ENCODE measurements around the gene PTX4. TPM values are rescaled to one million over a fixed set of nuclear protein-coding genes. Genes with fewer than 3 reads are reported as not detected.

The PTX4 gene
- total RNA-seq, 1 donor from 2014 or later = 0.21 TPM

DNA sequence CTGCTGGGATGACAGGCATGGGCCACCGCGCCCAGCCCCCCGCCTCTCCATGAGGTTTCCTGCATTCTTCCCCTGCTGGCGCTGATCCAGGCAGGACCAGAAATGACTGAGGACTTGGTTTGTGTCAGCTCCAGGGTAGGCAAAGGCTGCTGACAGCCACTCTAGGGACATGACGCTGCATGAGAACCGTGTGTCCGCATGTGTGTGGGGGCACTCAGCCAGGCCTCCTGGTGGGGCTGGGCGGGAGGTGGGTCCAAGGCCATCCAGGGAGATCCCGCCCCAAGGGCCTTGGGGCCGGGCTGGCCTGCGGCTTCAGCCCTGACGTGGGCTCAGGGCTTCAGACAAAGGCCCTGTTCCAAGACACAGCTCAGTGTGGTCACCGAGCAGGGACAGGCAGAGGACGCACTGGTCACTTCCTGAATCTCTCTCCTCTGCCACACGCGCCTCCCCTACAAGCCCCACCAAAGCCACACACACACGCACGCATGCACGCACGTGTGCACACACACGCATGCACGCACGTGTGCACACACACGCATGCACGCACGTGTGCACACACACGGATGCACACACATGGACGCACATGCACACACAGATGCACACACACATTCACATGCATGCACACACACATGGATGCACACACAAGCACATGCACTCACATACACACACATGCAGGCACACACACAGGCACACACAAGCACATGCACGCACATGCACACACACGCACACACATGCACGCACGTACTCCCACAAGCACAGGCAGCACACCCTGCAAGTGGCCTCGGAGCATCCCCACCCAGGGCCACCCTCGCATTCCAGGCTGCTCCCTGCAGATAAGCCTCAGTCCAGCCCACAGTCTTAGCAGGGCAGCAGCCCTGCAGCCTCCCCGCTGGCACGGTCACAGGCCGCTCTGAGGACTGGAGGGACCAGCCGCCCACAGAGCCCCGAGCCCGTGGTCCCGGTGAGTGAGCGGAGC lies 39.4 kb upstream of the PTX4 start:
- TF ChIP-seq CTCF (IDR thresholded peaks at IDR 0.05; ENCODE audit: unreplicated experiment) = no peak
- Mint-ChIP-seq H3K36me3 (ENCODE audit: low read depth, unreplicated experiment) (peaks cover 4% of the 10 kb centered on the region), H3K27me3 (ENCODE audit: unreplicated experiment) (peaks cover 5% of the 10 kb centered on the region), H3K4me3 (ENCODE audit: unreplicated experiment) (peak overlapping the region; percentile 81), H3K27ac (ENCODE audit: unreplicated experiment) (peak overlapping the region; percentile 96), H3K4me1 (ENCODE audit: unreplicated experiment) (peaks cover 26% of the 10 kb centered on the region), H3K9me3 (ENCODE audit: unreplicated experiment) (no peaks in the 10 kb centered on the region)
- DNase-seq (ENCODE audit: low spot score) = no peak

GRCh38 chr16:1526608-1527555 lies 38.1 kb upstream of the PTX4 start:
- DNase-seq (ENCODE audit: low spot score) = no peak
- Mint-ChIP-seq H3K4me3 (ENCODE audit: unreplicated experiment) (no peak overlapping the region), H3K27ac (ENCODE audit: unreplicated experiment) (peak overlapping the region; percentile 67), H3K27me3 (ENCODE audit: unreplicated experiment) (peaks cover 6% of the 10 kb centered on the region), H3K36me3 (ENCODE audit: low read depth, unreplicated experiment) (peaks cover 4% of the 10 kb centered on the region), H3K4me1 (ENCODE audit: unreplicated experiment) (peaks cover 21% of the 10 kb centered on the region), H3K9me3 (ENCODE audit: unreplicated experiment) (no peaks in the 10 kb centered on the region)
- TF ChIP-seq CTCF (IDR thresholded peaks at IDR 0.05; ENCODE audit: unreplicated experiment) = no peak

GRCh38 chr16:1525871-1526607 lies 37.3 kb upstream of the PTX4 start:
- H3K4me1 Mint-ChIP-seq (ENCODE audit: unreplicated experiment) = peaks cover 18% of the 10 kb centered on the region
- peaks cover 6% of the 10 kb centered on the region for H3K27me3 Mint-ChIP-seq (ENCODE audit: unreplicated experiment)
- TF ChIP-seq CTCF (IDR thresholded peaks at IDR 0.05; ENCODE audit: unreplicated experiment) = no peak
- H3K9me3 Mint-ChIP-seq (ENCODE audit: unreplicated experiment) = no peaks in the 10 kb centered on the region
- H3K4me3 Mint-ChIP-seq (ENCODE audit: unreplicated experiment) = no peak overlapping the region
- H3K36me3 Mint-ChIP-seq (ENCODE audit: low read depth, unreplicated experiment) = peaks cover 4% of the 10 kb centered on the region
- H3K27ac Mint-ChIP-seq (ENCODE audit: unreplicated experiment) = no peak overlapping the region
- no peak for DNase-seq (ENCODE audit: low spot score)

- no peak for TF ChIP-seq CTCF (IDR thresholded peaks at IDR 0.05; ENCODE audit: unreplicated experiment)
- Mint-ChIP-seq H3K9me3 (ENCODE audit: unreplicated experiment) (no peaks in the 10 kb centered on the region), H3K4me3 (ENCODE audit: unreplicated experiment) (no peak overlapping the region), H3K4me1 (ENCODE audit: unreplicated experiment) (peaks cover 11% of the 10 kb centered on the region), H3K27me3 (ENCODE audit: unreplicated experiment) (peaks cover 4% of the 10 kb centered on the region), H3K27ac (ENCODE audit: unreplicated experiment) (no peak overlapping the region), H3K36me3 (ENCODE audit: low read depth, unreplicated experiment) (peaks cover 8% of the 10 kb centered on the region)
- no peak for DNase-seq (ENCODE audit: low spot score)
These were observed 35.6 kb upstream of the PTX4 start for GRCh38 chr16:1524366-1524765.

Measured in endothelial cell (in vitro differentiated cells).